Suprapubic skin (tissue), 4 donors: Measurements from ENCODE around the gene ARRB1. TPM values are rescaled to one million over a fixed set of nuclear protein-coding genes. Genes with fewer than 3 reads are reported as not detected.
"Not testable (repeated sequence)": the region's sequence is repeated elsewhere in the genome, so short reads cannot be mapped to it uniquely, and the experiment has no call there.

Experiments
- DNase-seq, 2 donors: peaks; one replicate each; pipeline ENCODE4 v3.0.0-alpha.2; 2019; ENCODE audit warnings: low spot score in 2 of 2
- H3K27ac ChIP-seq: fragments of 200-600 bp; sonication (generic); one replicate; pipeline ENCODE4 v1.5.1; 2019
- H3K27me3 ChIP-seq: fragments of 200-600 bp; sonication (generic); one replicate; pipeline ENCODE4 v1.5.1; 2019
- H3K36me3 ChIP-seq: fragments of 200-600 bp; sonication (generic); one replicate; pipeline ENCODE4 v1.5.1; 2019
- H3K4me1 ChIP-seq: fragments of 200-600 bp; sonication (generic); one replicate; pipeline ENCODE4 v1.5.1; 2019
- H3K4me3 ChIP-seq: fragments of 200-600 bp; sonication (generic); one replicate; pipeline ENCODE4 v1.5.1; 2019; ENCODE audit warnings: mild to moderate bottlenecking
- H3K9me3 ChIP-seq: fragments of 200-600 bp; sonication (generic); one replicate; pipeline ENCODE4 v1.5.1; 2019
- CTCF ChIP-seq, 2 donors: fragments of 200-600 bp in 1 of 2; fragments of 450-650 bp in 1 of 2; sonication (generic) in 1 of 2; IDR thresholded peaks; one replicate each; pipeline ENCODE4 v1.5.1; 2016 to 2019; ENCODE audit warnings: antibody characterized with exemption in 2 of 2, mild to moderate bottlenecking in 1 of 2, moderate library complexity in 1 of 2
- EP300 ChIP-seq: sonication (generic); formaldehyde crosslinking; IDR thresholded peaks from one replicate; pipeline ENCODE4 v1.6.1; 2017; ENCODE audit warnings: antibody characterized with exemption
- POLR2A ChIP-seq, 2 donors: fragments of 450-650 bp; IDR thresholded peaks; one replicate each; pipeline ENCODE4 v1.6.1; 2017; ENCODE audit warnings: antibody characterized with exemption in 2 of 2, mild to moderate bottlenecking in 2 of 2, moderate library complexity in 2 of 2
- POLR2AphosphoS5 ChIP-seq, 3 donors: sonication (generic); formaldehyde crosslinking; IDR thresholded peaks; one replicate each; pipeline ENCODE4 v1.6.1; 2017; ENCODE audit warnings: antibody characterized with exemption in 3 of 3
- WGBS: methylation state at CpG from one replicate; pipeline ENCODE4 v1.1.5; 2018; 5-methylcytosine and 5-hydroxymethylcytosine counted together
- total RNA-seq, 4 donors: library from RNA; depleted of rRNA; stranded (reverse); fragments of >200 nt; gene quantifications; one replicate each; pipeline ENCODE4 v1.1.0, GENCODE V29; 2016

The ARRB1 gene
- total RNA-seq, 4 donors from 2014 or later: 24.8 to 57.2 (median 38.4) TPM

DNA sequence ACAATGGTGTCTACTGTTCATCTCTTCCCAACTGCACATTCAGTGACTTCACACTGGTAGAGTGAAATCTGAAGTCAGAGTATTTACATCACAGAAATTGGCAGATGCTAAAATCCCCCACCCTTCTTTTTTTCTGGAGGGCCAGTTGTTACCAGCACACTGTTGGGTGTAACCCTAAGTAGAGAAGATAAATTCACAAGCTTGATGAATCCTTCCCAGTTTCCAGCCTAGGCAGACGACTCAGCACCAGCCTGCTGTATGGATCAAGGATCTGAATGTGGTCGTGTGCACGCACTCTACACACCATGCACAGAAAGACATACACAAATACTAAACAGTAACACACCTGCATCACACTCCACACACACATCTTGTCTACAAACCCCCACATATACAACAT lies 46.0 kb downstream of the ARRB1 start:
- no peaks in the 10 kb centered on the region for H3K27me3 ChIP-seq
- H3K4me3 ChIP-seq: no peak overlapping the region
- H3K36me3 ChIP-seq: peaks cover 4% of the 10 kb centered on the region
- no peaks in the 10 kb centered on the region for H3K9me3 ChIP-seq
- H3K4me1 ChIP-seq: peaks cover 30% of the 10 kb centered on the region
- TF ChIP-seq CTCF (IDR thresholded peaks at IDR 0.05) (no peak), POLR2AphosphoS5 (IDR thresholded peaks at IDR 0.05) (no peak), EP300 (no peak), POLR2A (IDR thresholded peaks at IDR 0.05) (no peak)
- WGBS: 53% methylated on average over 3 of the region's 3 CpGs
- H3K27ac ChIP-seq: no peak overlapping the region
- no peak for DNase-seq

GRCh38 chr11:75304941-75305340 lies 46.5 kb downstream of the ARRB1 start:
- peaks cover 30% of the 10 kb centered on the region for H3K4me1 ChIP-seq
- H3K36me3 ChIP-seq, H3K4me3 ChIP-seq, H3K27ac ChIP-seq, H3K27me3 ChIP-seq, DNase-seq, H3K9me3 ChIP-seq: not testable (repeated sequence)
- 73% methylated on average over 4 of the region's 4 CpGs for WGBS

GRCh38 chr11:75303544-75304224 lies 47.8 kb downstream of the ARRB1 start:
- WGBS: 74% methylated on average over 10 of the region's 10 CpGs
- no peak for DNase-seq
- Histone ChIP-seq H3K4me1 (peaks cover 24% of the 10 kb centered on the region), H3K27me3 (no peaks in the 10 kb centered on the region), H3K9me3 (no peaks in the 10 kb centered on the region), H3K4me3 (no peak overlapping the region), H3K36me3 (no peaks in the 10 kb centered on the region), H3K27ac (no peak overlapping the region)
- TF ChIP-seq CTCF (IDR thresholded peaks at IDR 0.05): no peak
- TF ChIP-seq POLR2A (IDR thresholded peaks at IDR 0.05): no peak
- TF ChIP-seq POLR2AphosphoS5 (IDR thresholded peaks at IDR 0.05): no peak
- TF ChIP-seq EP300: no peak

DNA sequence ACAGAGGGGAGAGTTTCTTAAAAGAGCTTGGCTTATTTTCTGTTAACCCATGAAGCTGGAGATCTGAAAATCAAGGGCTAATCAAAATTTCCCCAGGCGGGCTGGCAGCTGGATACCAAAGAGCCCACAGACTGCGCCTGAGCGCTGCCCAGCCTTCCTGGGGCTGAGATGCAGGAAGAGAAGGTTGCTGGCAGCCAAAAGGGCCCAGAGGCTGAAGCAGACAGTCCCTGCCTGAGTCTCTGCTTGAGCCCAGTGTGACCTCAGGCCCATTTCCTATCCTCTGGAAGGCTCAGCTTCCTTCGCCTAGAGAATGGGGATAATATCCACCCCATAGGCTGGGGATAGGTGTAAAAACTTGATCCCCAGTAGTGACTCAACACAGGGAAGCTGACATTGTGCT lies 49.1 kb downstream of the ARRB1 start:
- TF ChIP-seq EP300 (no peak), POLR2AphosphoS5 (IDR thresholded peaks at IDR 0.05) (no peak), CTCF (IDR thresholded peaks at IDR 0.05) (no peak), POLR2A (IDR thresholded peaks at IDR 0.05) (no peak)
- Histone ChIP-seq H3K4me1 (peaks cover 19% of the 10 kb centered on the region), H3K27me3 (no peaks in the 10 kb centered on the region), H3K4me3 (no peak overlapping the region), H3K27ac (no peak overlapping the region), H3K36me3 (no peaks in the 10 kb centered on the region), H3K9me3 (no peaks in the 10 kb centered on the region)
- no peak for DNase-seq
- WGBS: 83% methylated on average over 4 of the region's 4 CpGs

- Histone ChIP-seq H3K4me1 (peaks cover 19% of the 10 kb centered on the region), H3K27me3 (no peaks in the 10 kb centered on the region), H3K9me3 (no peaks in the 10 kb centered on the region), H3K27ac (no peak overlapping the region), H3K36me3 (no peaks in the 10 kb centered on the region), H3K4me3 (no peak overlapping the region)
- 75% methylated on average over 5 of the region's 16 CpGs for WGBS
- DNase-seq: no peak
- TF ChIP-seq POLR2A (IDR thresholded peaks at IDR 0.05) (no peak), CTCF (IDR thresholded peaks at IDR 0.05) (no peak), EP300 (no peak), POLR2AphosphoS5 (IDR thresholded peaks at IDR 0.05) (no peak)
Measured at GRCh38 chr11:75301601-75302345, 49.7 kb downstream of the ARRB1 start.
